ENCODE results near the gene SDK1.

Gene SDK1

GRCh38 chr7:3986927-3987326 lies 685.9 kb downstream of the SDK1 start:
- DNase-seq (ENCODE audit: low read depth), result no peak
- H3K4me3 ChIP-seq (ENCODE audit: low read length), result no peak overlapping the region
- TF ChIP-seq CTCF (conservative IDR thresholded peaks at IDR 0.05; ENCODE audit: low read length), result no peak

- no peak overlapping the region for H3K4me3 ChIP-seq (ENCODE audit: low read length)
- TF ChIP-seq CTCF (conservative IDR thresholded peaks at IDR 0.05; ENCODE audit: low read length), result no peak
- no peak for DNase-seq (ENCODE audit: low read depth)
These were observed 686.4 kb downstream of the SDK1 start for GRCh38 chr7:3987426-3987927.

- no peak overlapping the region for H3K4me3 ChIP-seq (ENCODE audit: low read length)
- DNase-seq (ENCODE audit: low read depth), result no peak
- no peak for TF ChIP-seq CTCF (conservative IDR thresholded peaks at IDR 0.05; ENCODE audit: low read length)
These were observed 688.7 kb downstream of the SDK1 start for GRCh38 chr7:3989723-3990122.

- DNase-seq (ENCODE audit: low read depth), result no peak
- TF ChIP-seq CTCF (conservative IDR thresholded peaks at IDR 0.05; ENCODE audit: low read length), result no peak
- no peak overlapping the region for H3K4me3 ChIP-seq (ENCODE audit: low read length)
These were observed 690.7 kb downstream of the SDK1 start for GRCh38 chr7:3991731-3992231.

GRCh38 chr7:3992841-3993240 lies 691.8 kb downstream of the SDK1 start:
- H3K4me3 ChIP-seq (ENCODE audit: low read length), result no peak overlapping the region
- TF ChIP-seq CTCF (conservative IDR thresholded peaks at IDR 0.05; ENCODE audit: low read length), result no peak

GRCh38 chr7:3994764-3995163 lies 693.7 kb downstream of the SDK1 start:
- no peak overlapping the region for H3K4me3 ChIP-seq (ENCODE audit: low read length)
- no peak for TF ChIP-seq CTCF (conservative IDR thresholded peaks at IDR 0.05; ENCODE audit: low read length)
- DNase-seq (ENCODE audit: low read depth), result no peak

More at GRCh38 chr7:3992841-3993240, 691.8 kb downstream of the SDK1 start:
- no peak for DNase-seq (ENCODE audit: low read depth)

- TF ChIP-seq CTCF (conservative IDR thresholded peaks at IDR 0.05; ENCODE audit: low read length), result no peak
- DNase-seq (ENCODE audit: low read depth), result no peak
- H3K4me3 ChIP-seq (ENCODE audit: low read length), result no peak overlapping the region
These were observed 694.1 kb downstream of the SDK1 start for GRCh38 chr7:3995187-3995586.

Measured in AG10803 (cell line).